ENCODE measurements around the gene TFEB.

TFEB gene

DNA sequence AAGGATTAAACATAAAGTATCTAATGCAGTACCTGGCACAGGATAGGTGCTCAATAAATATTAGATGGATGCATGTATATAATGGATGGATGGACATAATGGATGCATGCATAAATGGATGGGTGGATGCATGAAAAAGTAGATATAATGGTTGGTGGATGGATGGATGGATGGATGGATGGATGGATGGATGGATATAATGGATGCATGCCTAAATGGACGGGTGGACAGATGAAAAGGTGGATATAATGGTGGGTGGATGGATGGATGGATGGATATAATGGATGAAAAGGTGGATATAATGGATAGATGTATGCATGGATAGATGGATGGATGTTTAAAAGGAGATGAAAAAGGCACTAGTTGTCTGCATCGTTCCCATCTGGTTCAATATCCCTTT is 26.0 kb downstream of the TFEB start:
- Histone ChIP-seq H3K27ac (no peak overlapping the region), H3K4me3 (no peak overlapping the region)
- TF ChIP-seq, protein P1, sequence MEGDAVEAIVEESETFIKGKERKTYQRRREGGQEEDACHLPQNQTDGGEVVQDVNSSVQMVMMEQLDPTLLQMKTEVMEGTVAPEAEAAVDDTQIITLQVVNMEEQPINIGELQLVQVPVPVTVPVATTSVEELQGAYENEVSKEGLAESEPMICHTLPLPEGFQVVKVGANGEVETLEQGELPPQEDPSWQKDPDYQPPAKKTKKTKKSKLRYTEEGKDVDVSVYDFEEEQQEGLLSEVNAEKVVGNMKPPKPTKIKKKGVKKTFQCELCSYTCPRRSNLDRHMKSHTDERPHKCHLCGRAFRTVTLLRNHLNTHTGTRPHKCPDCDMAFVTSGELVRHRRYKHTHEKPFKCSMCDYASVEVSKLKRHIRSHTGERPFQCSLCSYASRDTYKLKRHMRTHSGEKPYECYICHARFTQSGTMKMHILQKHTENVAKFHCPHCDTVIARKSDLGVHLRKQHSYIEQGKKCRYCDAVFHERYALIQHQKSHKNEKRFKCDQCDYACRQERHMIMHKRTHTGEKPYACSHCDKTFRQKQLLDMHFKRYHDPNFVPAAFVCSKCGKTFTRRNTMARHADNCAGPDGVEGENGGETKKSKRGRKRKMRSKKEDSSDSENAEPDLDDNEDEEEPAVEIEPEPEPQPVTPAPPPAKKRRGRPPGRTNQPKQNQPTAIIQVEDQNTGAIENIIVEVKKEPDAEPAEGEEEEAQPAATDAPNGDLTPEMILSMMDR (IDR thresholded peaks at IDR 0.05): no peak
- DNase-seq (ENCODE audit: low spot score): no peak

DNA sequence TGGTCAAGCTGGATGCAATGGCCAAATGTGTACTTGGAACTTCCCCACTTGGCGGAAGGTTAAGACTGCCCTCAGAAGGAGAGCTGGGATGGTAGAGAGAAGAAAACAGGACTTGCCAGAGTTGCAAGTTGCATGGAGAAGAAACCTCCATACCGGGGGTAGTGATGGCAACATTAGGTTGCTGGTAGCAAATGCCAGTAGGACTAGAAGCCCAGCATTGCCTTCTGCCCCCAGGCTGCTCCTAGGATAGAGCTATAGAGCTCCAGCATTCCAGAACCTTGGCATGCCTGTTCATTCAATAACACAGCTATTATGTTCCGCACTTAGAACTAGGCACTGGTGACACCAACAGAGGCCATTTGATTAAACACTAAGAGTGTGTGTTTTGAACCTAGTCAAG is 26.6 kb downstream of the TFEB start:
- TF ChIP-seq, protein P1 (IDR thresholded peaks at IDR 0.05): no peak
- no peak overlapping the region for H3K4me3 ChIP-seq
- DNase-seq (ENCODE audit: low spot score): no peak
- no peak overlapping the region for H3K27ac ChIP-seq

DNA sequence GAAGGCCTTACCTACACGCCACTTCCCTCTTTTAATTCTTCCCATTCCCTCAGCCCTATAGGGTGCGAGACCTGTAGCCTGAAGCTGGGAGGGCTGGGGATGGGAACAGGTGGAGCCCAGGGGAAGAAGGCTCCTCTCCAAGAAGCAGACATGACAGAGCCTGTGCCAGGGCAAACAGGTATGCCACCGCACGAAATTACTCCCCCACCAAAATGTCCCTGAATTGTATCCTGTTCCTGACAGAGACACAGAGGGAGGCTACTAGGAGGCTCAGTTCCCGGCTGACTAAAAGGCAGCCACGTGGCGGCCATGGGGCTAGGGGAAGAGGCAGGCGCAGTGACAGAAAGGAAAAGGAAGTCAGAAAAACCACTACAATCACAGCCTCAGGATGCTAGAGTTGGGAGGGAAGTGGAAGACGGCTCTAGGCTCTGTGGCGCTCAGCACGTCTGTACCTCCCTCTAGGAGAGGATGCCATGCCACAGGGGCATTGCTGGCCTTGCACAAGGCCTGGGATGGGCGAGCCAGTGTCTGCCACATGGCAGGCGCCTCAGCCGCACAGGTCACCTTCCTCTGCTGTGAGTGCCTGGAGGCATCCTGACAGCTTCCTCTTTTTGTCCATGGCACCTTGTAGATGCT is 27.7 kb downstream of the TFEB start:
- H3K4me3 ChIP-seq: no peak overlapping the region
- TF ChIP-seq, protein P1 (IDR thresholded peaks at IDR 0.05): no peak
- no peak for DNase-seq (ENCODE audit: low spot score)
- peak overlapping the region in 1 of 2 donors; percentile 93 for H3K27ac ChIP-seq

DNA sequence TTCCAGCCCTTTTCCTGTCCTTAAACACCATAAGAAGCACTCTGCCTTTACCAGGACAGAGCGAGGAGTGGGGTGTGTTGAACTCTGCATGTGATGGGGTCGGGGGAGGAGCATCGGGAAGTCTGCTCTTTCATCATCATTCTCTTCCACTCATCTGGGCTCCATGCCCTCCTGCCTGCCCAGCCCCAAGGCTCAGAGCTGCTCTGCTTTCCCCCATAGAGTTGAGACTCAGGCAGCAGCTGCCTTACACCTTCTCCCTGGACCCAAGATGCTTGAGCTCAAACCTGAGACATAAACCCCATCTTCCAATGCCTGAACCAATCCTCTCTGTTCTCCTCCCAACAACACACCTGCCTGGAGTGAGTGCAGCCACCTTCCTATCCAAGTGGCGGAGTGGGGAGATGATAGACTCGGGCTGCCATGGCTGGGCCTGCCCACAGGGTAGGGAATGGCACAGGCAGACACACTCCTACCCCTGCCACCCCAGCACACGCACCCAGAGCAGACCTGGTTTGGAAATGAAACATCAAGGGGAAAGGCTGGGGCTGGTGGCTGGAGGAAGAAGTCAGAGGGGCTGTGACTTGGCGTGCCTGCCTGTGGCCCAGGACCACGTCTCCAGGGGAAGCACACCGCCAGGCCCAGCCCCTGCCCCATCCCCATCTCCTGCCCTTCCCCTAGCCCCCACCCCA is 28.4 kb downstream of the TFEB start:
- peak overlapping the region; percentile 71 to 93 for H3K27ac ChIP-seq
- no peak for DNase-seq (ENCODE audit: low spot score)
- peak overlapping the region; percentile 35 for H3K4me3 ChIP-seq
- TF ChIP-seq, protein P1 (IDR thresholded peaks at IDR 0.05): no peak

DNA sequence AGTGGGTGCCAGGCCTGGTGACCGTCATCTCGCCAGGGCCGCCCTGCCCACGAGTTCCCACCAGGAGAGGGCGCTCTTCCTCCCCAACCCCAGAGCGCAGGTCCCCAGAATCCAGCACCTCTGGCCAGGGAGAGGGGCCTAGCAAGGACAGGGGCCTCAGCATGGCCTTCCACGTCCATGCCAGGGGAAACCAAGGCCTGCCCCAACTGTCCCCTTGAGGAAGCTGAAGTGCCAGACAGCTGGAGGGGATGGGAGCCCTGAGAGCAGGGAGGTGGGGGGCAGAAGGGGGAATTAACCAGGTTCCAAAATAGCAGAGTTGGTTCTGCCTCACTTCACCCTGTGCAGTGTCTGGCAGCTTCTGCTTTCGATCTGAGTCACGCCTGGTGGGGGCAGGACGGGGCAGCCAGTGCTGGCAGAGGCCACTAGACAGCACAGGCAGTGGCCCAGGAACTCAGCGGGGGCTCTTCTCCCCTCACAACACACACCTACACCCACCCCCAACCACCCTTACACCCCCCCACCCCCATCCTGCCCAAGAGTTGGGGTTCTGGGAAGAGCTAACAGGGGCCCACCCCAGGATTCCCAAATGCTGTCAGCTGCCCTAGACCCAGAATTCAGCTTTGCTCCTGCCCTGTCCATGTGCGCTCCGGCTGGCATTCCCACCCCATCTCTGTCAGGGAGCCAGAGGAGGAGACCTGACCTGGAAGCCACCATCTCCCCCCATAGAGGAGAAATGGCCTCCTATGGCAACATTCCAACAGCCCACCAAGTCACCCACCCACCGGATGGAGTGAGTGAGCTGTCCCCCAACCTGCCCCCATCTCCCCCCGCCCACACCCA is 29.2 kb downstream of the TFEB start:
- peak; percentile 90 for DNase-seq (ENCODE audit: low spot score)
- TF ChIP-seq, protein P1 (IDR thresholded peaks at IDR 0.05): peak; percentile 62
- peak overlapping the region; percentile 41 for H3K4me3 ChIP-seq
- H3K27ac ChIP-seq: peak overlapping the region; percentile 71 to 93

DNA sequence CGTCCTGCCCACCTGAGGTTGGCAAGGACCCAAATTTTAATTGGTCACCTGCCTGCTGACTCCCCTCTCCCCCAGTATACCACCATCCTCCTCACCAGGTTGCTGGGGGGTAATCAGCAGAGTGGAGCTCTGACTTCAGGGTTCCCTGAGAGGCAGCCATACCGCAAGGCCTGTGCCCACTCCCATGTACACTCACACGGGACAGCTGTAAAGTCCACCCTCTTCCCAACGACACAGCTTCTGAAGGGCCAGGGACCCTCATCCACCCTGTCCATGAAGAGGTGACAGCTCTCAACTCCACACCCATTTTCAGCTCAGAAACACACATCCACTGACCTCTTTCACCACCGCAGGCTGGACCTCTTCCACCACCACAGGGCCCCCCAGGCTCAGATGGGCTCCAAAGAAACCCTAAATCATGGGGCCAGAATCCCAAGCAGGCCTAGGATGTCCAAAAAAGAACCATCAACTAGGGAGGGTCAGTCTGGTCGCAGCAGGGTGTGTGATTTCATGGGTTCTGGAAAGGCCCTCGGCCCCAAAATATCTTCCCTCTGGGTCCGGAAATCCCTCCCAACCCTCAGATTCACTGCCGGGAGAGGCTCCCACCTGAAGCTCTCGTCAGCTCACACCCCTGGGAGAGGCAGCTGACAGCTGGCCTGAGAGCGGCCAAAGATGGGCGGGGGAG is 30.0 kb downstream of the TFEB start:
- no peak for DNase-seq (ENCODE audit: low spot score)
- Histone ChIP-seq H3K27ac (peak overlapping the region; percentile 71 to 93), H3K4me3 (peak overlapping the region; percentile 41)
- TF ChIP-seq, protein P1 (IDR thresholded peaks at IDR 0.05): no peak

All from coronary artery (tissue), 2 donors.